GM12891 (cell line): ENCODE results near the gene PPP4R1.

Experiments used
- DNase-seq: peaks from one replicate; pipeline ENCODE4 v3.0.0; 2011; ENCODE audit warnings: low spot score; ENCODE audit not compliant: insufficient read length
- FAIRE-seq: peaks from 2 replicates; lab custom pipeline; 2011; peaks lifted over from hg19 to GRCh38; lab: Jason Lieb, UNC
- PAX5 ChIP-seq: IDR thresholded peaks from 2 replicates; pipeline ENCODE4 v1.6.1; 2011; ENCODE audit warnings: low read length, moderate library complexity, mild to moderate bottlenecking; ENCODE audit not compliant: insufficient read depth, severe bottlenecking
- POLR2A ChIP-seq: IDR thresholded peaks from 2 replicates; pipeline ENCODE4 v1.6.1; 2011; ENCODE audit warnings: low read depth, low read length, control low read depth
- POLR2AphosphoS5 ChIP-seq: IDR thresholded peaks from 2 replicates; pipeline ENCODE4 v1.6.1; 2011; ENCODE audit warnings: low read depth, low read length, control low read depth
- POU2F2 ChIP-seq: IDR thresholded peaks from 2 replicates; pipeline ENCODE4 v1.6.1; 2011; ENCODE audit warnings: low read depth, mild to moderate bottlenecking, control low read depth, low read length, moderate library complexity
- SPI1 ChIP-seq: IDR thresholded peaks from 2 replicates; pipeline ENCODE4 v1.6.1; 2011; ENCODE audit warnings: low read depth, low read length, control low read depth
- TAF1 ChIP-seq: IDR thresholded peaks from 2 replicates; pipeline ENCODE4 v1.6.1; 2011; ENCODE audit warnings: low read depth, low read length, control low read depth

PPP4R1 gene

DNA sequence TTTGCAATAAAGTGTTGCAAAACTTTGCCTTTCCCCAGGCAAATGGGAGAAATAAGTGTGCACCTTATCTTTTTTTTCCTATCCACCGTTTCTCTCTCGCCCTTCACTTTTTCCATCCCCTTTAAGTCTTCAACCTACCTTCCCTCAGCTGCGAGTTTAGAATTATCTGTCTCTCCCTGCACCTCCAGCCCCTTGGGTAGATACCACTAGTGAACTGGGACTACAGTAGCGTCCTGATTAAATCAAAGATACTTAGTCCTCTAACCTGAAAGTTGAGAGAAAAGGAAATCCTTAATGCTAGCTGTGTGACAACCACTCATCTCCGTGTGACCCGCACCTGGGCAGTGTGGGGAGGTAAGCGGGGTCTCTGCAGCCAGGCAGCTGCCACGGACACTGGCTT is 16.1 kb upstream of the PPP4R1 start:
- TF ChIP-seq POLR2AphosphoS5 (no peak), POU2F2 (no peak), POLR2A (no peak), TAF1 (no peak), PAX5 (no peak), SPI1 (no peak)
- no peak for DNase-seq
- FAIRE-seq: no peak

DNA sequence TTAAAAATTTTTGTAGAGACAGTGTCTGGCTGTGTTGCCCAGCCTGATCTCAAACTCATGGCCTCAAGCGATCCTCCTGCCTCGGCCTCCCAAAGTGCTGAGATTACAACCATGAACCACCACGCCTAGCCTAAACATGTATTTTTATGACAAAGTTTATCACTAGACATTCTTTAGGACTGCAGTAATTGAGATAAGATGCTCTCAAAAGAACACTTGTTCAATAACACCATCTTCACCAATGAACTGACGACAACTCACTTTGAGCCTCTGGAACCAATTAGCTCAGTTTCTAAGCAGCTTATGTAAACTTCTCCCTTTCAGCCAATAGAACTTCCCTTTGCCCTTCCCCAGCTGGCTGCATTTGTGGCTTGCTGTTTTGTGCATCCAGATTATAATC is 15.3 kb upstream of the PPP4R1 start:
- DNase-seq: no peak
- TF ChIP-seq PAX5: no peak
- TF ChIP-seq POLR2A: no peak
- no peak for TF ChIP-seq SPI1
- no peak for TF ChIP-seq POLR2AphosphoS5
- TF ChIP-seq POU2F2: no peak
- TF ChIP-seq TAF1: no peak
- no peak for FAIRE-seq

- TF ChIP-seq TAF1 (no peak), POLR2AphosphoS5 (no peak), POLR2A (no peak)
- no peak for DNase-seq
- FAIRE-seq: no peak
Measured at GRCh38 chr18:9628984-9629383, 14.6 kb upstream of the PPP4R1 start.

DNA sequence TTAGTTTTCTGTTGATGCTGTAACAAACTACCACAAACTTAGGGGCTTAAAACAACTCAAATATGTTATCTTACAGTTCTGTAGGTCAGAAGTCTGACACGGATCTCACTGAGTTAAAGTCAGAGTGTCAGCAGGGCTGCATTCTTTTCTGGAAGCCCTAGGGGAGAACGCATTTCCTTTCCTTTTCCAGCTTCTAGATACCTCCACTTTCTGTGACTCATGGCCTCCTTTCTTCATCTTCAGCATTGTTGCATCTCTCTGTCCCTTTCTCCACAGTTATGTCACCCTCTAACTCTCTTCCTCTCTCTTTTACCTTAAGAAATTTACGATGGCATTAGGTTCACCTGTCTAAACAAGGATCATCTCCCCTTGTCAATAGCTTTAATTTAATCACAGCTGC is 13.3 kb upstream of the PPP4R1 start:
- TF ChIP-seq PAX5 (no peak), POU2F2 (no peak), POLR2AphosphoS5 (no peak), TAF1 (no peak), POLR2A (no peak), SPI1 (no peak)
- FAIRE-seq (no peak), DNase-seq (no peak)

- DNase-seq: no peak
- TF ChIP-seq PAX5: no peak
- no peak for FAIRE-seq
Measured at GRCh38 chr18:9619990-9620389, 5.6 kb upstream of the PPP4R1 start.

- DNase-seq: no peak
- TF ChIP-seq SPI1 (no peak), POLR2A (no peak)
- FAIRE-seq: no peak
Measured at GRCh38 chr18:9619545-9619944, 5.2 kb upstream of the PPP4R1 start.

DNA sequence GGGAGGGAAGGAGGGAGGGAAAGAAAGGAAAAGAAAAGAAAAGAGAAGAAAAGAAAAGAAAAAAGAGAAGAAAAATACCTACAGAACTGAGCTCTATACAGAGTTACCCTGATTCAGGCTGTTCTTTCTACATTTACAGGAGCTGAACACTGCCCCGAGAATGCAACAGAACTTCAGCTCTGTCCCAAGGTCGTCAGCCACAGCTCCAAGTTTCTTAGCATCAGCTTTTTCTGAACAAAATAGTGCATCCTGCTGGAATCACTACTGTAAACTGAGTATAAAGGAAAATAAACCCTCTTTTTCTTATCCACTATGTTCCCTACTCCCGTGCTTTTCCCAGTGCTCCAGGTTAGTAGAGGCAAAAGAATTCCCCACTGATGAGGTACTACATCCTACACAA is 4.7 kb upstream of the PPP4R1 start:
- no peak for FAIRE-seq

DNA sequence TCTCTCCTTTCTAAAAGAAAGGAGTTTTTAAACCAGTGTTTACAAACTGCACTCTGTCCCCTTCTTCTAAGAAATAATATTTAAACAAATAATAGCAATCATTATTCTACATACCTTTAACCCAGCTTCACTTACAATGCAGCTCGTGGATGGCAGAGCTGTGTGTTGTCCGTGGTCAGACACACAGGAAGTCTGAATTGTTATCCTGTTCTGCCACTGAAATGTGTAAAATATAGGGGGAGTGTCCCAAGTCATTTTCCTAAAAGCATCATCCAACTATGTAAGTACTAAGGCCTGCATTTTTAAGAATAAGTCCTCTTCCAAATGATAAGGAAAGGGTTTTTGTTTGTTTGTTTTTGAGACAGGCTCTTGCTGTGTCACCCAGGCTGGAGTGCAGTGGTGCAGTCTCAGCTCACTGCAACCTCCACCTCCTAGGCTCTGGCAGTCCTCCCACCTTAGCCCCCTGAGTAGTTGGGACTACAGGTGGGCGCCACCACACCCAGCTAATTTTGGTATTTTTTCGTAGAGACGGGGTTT is 2.7 kb upstream of the PPP4R1 start:
- FAIRE-seq: no peak
- no peak for DNase-seq

More for the DNA sequence above, 4.7 kb upstream of the PPP4R1 start:
- DNase-seq: no peak
- TF ChIP-seq POLR2A (no peak), POU2F2 (no peak), POLR2AphosphoS5 (no peak), PAX5 (no peak), SPI1 (no peak), TAF1 (no peak)

DNA sequence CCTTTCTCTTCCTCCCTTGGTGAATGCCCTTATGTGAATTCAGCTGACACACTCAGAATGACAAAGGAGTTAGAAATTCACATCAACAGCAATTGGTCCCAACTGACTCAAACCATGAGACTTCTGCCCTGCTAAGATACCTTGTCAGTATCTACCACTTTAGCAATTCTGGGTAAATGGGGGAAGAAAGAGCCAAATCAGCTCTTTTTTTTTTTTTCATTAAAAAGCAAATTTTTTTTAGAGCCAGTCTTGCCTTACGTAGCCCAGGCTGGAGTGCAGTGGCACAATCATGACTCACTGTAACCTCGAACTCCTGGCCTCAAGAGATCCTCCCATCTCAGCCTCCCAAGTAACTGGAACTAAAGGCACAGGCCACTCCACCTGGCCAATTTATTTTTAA is 1.7 kb upstream of the PPP4R1 start:
- FAIRE-seq: no peak
- TF ChIP-seq PAX5 (no peak), POU2F2 (no peak), POLR2A (no peak), POLR2AphosphoS5 (no peak), TAF1 (no peak), SPI1 (no peak)
- DNase-seq: no peak

More for the DNA sequence above, 2.7 kb upstream of the PPP4R1 start:
- TF ChIP-seq PAX5: no peak
- no peak for TF ChIP-seq POLR2A
- no peak for TF ChIP-seq POU2F2
- no peak for TF ChIP-seq TAF1
- TF ChIP-seq SPI1: no peak
- no peak for TF ChIP-seq POLR2AphosphoS5

- DNase-seq (no peak), FAIRE-seq (peak; percentile 41)
- TF ChIP-seq SPI1: no peak
- no peak for TF ChIP-seq PAX5
- TF ChIP-seq POLR2A: no peak
- TF ChIP-seq TAF1: no peak
- TF ChIP-seq POLR2AphosphoS5: no peak
- no peak for TF ChIP-seq POU2F2
Measured at GRCh38 chr18:9615280-9615797, 980 bp upstream of the PPP4R1 start.
